AG10803 (cell line): ENCODE data around the gene THSD4.

ENCODE experiments used
- DNase-seq: peaks from one replicate; pipeline ENCODE4 v3.0.0; 2010; ENCODE audit warnings: low read depth
- H3K4me3 ChIP-seq: 2 replicates; pipeline ENCODE4 v1.5.1; 2011; ENCODE audit warnings: mild to moderate bottlenecking, low read length, control low read depth
- TF ChIP-seq, protein P1 (sequence below): conservative IDR thresholded peaks from 2 replicates; pipeline ENCODE4 v1.5.1; 2011; ENCODE audit warnings: mild to moderate bottlenecking, low read length, control low read depth, inconsistent platforms

THSD4 gene

GRCh38 chr15:71830981-71831380, 715.7 kb downstream of the THSD4 start:
- DNase-seq, result no peak
- TF ChIP-seq, protein P1, sequence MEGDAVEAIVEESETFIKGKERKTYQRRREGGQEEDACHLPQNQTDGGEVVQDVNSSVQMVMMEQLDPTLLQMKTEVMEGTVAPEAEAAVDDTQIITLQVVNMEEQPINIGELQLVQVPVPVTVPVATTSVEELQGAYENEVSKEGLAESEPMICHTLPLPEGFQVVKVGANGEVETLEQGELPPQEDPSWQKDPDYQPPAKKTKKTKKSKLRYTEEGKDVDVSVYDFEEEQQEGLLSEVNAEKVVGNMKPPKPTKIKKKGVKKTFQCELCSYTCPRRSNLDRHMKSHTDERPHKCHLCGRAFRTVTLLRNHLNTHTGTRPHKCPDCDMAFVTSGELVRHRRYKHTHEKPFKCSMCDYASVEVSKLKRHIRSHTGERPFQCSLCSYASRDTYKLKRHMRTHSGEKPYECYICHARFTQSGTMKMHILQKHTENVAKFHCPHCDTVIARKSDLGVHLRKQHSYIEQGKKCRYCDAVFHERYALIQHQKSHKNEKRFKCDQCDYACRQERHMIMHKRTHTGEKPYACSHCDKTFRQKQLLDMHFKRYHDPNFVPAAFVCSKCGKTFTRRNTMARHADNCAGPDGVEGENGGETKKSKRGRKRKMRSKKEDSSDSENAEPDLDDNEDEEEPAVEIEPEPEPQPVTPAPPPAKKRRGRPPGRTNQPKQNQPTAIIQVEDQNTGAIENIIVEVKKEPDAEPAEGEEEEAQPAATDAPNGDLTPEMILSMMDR, result no peak
- H3K4me3 ChIP-seq, result no peak overlapping the region
